Measurements from ENCODE around the gene PAPLN. TPM values are rescaled to one million over a fixed set of nuclear protein-coding genes. Genes with fewer than 3 reads are reported as not detected.

Gene PAPLN
- total and polyA plus RNA-seq, 2 of the 13 experiments (the other 11 are each of a cell fraction or from before 2014, with no cell fraction given) = not detected

GRCh38 chr14:73289308-73289707 is 52.0 kb downstream of the PAPLN start (continued):
- TF ChIP-seq ZHX2 (IDR thresholded peaks at IDR 0.05; ENCODE audit: low read depth) (no peak), ZHX2 (CRISPR knock-in tag; IDR thresholded peaks at IDR 0.05; ENCODE audit: borderline replicate concordance) (no peak), MLLT10 (CRISPR knock-in tag; IDR thresholded peaks at IDR 0.05) (no peak), ARHGAP35 (CRISPR knock-in tag; IDR thresholded peaks at IDR 0.05; ENCODE audit: borderline replicate concordance) (no peak), MTA1 (CRISPR knock-in tag; IDR thresholded peaks at IDR 0.05; ENCODE audit: borderline replicate concordance) (no peak), ZFY (CRISPR knock-in tag; IDR thresholded peaks at IDR 0.05) (no peak), MAX (IDR thresholded peaks at IDR 0.05) (no peak)

GRCh38 chr14:73289729-73290128 is 52.4 kb downstream of the PAPLN start:
- Histone ChIP-seq H3K4me1 (ENCODE audit: insufficient read depth, low read length) (no peaks in the 10 kb centered on the region), H3K4me2 (ENCODE audit: low read depth, low read length) (no peak overlapping the region), H3K36me3 (replicated peaks in 1 of 2; ENCODE audit: control insufficient read depth in 1 of 2, insufficient read depth in 2 of 2, low read length in 2 of 2) (peaks cover 7 to 45% of the 10 kb centered on the region in 2 experiments), H3K79me2 (ENCODE audit: insufficient read depth, low read length) (no peaks in the 10 kb centered on the region), H3K27me3 (ENCODE audit: control insufficient read depth in 1 of 2, insufficient read depth in 2 of 2, low read length in 2 of 2) (no peaks in the 10 kb centered on the region), H2AFZ (ENCODE audit: low read length) (no peak overlapping the region), H3K27ac (ENCODE audit: extremely low read length, insufficient read depth, low read length) (no peak overlapping the region), H3K4me3 (replicated peaks in 1 of 3; ENCODE audit: insufficient read depth in 1 of 3, low read depth in 2 of 3, low read length in 3 of 3) (no peak overlapping the region), H3K9ac (ENCODE audit: insufficient read depth, low read depth, low read length) (no peak overlapping the region), H3K9me3 (ENCODE audit: low read length) (no peaks in the 10 kb centered on the region), H4K20me1 (ENCODE audit: insufficient read depth, low read length) (no peaks in the 10 kb centered on the region)
- FAIRE-seq (no peak), ATAC-seq (no peak), DNase-seq (ENCODE audit: low spot score) (no peak)
- WGBS (ENCODE audit: low lambda C conversion rate) = 92% methylated on average over 3 of the region's 3 CpGs
- no peak for TF ChIP-seq TERF1 (CRISPR knock-in tag; IDR thresholded peaks at IDR 0.05)
- TF ChIP-seq NAIF1 (CRISPR knock-in tag; IDR thresholded peaks at IDR 0.05; ENCODE audit: borderline replicate concordance) = no peak
- TF ChIP-seq SIN3B (IDR thresholded peaks at IDR 0.05; ENCODE audit: low read length) = no peak
- no peak for TF ChIP-seq ZNF7 (CRISPR knock-in tag; IDR thresholded peaks at IDR 0.05)
- TF ChIP-seq TRIM24 (CRISPR knock-in tag; IDR thresholded peaks at IDR 0.05) = no peak
- TF ChIP-seq NCOA5 (CRISPR knock-in tag; IDR thresholded peaks at IDR 0.05) = no peak
- TF ChIP-seq ZNF614 (CRISPR knock-in tag; IDR thresholded peaks at IDR 0.05; ENCODE audit: borderline replicate concordance) = no peak
- no peak for TF ChIP-seq RELA (CRISPR knock-in tag; IDR thresholded peaks at IDR 0.05)
- TF ChIP-seq ZSCAN22 (CRISPR knock-in tag; IDR thresholded peaks at IDR 0.05) = no peak
- no peak for TF ChIP-seq IRF9 (CRISPR knock-in tag; IDR thresholded peaks at IDR 0.05; ENCODE audit: borderline replicate concordance)
- no peak for TF ChIP-seq ATRX (CRISPR knock-in tag; IDR thresholded peaks at IDR 0.05; ENCODE audit: borderline replicate concordance)
- CTCF ChIA-PET (ENCODE audit: low intra/inter-chr PET ratio, low total read pairs) = no interaction called here
- in situ Hi-C loops (cut with HindIII; ENCODE audit: extremely low pct_ligation_motif_present, low pct_unique_long_range_greater_than_20kb) = no loop called here
- POLR2A ChIA-PET = no interaction called here
- no TSS peak for BruUV-seq (replicated peaks)
- intact Hi-C loops (cut with micrococcal nuclease; ENCODE audit: unreplicated experiment) = loop anchor here (10.0 kb wide), 1 partner anchor 55 kb away; the partner anchor contains the start of gene PAPLN
